Uterus (tissue), 2 donors: ENCODE data around the gene ELMO1.

Source experiments
- CTCF ChIP-seq, 4 experiments: fragments of 200-600 bp in 2 of 4; fragments of 450-650 bp in 2 of 4; sonication (generic) in 2 of 4; IDR thresholded peaks; one replicate each; pipeline ENCODE4 v1.5.1; 2016 to 2019; ENCODE audit warnings: antibody characterized with exemption in 4 of 4, mild to moderate bottlenecking in 2 of 4, moderate library complexity in 1 of 4
- POLR2A ChIP-seq, 2 donors: fragments of 450-650 bp; IDR thresholded peaks; one replicate each; pipeline ENCODE4 v1.6.1; 2016; ENCODE audit warnings: antibody characterized with exemption in 2 of 2, mild to moderate bottlenecking in 1 of 2, moderate library complexity in 1 of 2

- TF ChIP-seq CTCF (IDR thresholded peaks at IDR 0.05) (no peak), POLR2A (IDR thresholded peaks at IDR 0.05) (no peak)
Observed at GRCh38 chr7:37494926-37495325, 46.3 kb upstream of the ELMO1 start.
